ENCODE data around the gene KCNAB2. TPM values are rescaled to one million over a fixed set of nuclear protein-coding genes. Genes with fewer than 3 reads are reported as not detected.

The KCNAB2 gene
- total RNA-seq, 4 donors from 2014 or later = 10.9 to 12.6 (median 11.7) TPM

DNA sequence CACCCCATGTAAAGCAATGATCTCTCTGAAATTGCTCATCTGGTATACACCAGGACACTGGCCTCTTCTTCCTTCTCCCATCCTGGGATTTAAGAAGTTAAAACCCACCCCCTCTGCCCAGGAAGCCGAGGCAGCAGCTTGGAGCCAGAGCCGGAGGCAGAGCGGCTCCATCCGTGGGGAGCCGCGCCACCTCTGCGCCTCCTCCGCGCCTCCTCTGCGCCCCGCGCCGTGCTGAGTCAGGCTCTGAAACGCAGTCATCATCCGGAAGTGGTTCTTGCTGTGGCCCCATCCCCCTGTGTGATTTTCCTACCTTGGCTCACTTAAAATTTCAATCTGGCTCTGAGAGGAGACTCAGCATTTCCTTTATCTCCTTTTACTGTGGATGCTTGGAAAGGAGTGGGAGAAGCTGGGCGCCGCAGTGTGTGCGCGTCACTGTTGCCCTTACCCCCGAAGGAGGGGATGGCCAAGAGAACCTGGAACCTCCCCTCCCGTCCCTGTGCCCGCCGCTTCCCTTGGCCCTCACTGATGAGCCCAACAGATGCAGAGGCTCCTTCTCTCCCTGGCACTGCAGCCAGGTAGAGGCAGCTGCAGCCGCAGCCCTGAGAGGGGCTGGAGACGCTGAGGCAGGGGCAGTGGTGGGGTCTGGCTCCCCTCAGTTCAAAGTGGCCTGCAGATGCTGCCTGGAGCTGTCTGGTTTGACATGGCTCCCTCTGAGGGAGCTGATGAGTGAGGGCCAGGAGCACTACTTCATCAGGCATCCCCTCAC, 38.2 kb upstream of the KCNAB2 start:
- Histone ChIP-seq H3K27ac (no peak overlapping the region), H3K36me3 (no peaks in the 10 kb centered on the region), H3K27me3 (no peaks in the 10 kb centered on the region), H3K4me1 (no peaks in the 10 kb centered on the region), H3K9me3 (no peaks in the 10 kb centered on the region), H3K4me3 (no peak overlapping the region)
- TF ChIP-seq POLR2AphosphoS5 (IDR thresholded peaks at IDR 0.05) (no peak), POLR2A (IDR thresholded peaks at IDR 0.05) (no peak), EP300 (IDR thresholded peaks at IDR 0.05) (no peak)
- TF ChIP-seq, protein P1, sequence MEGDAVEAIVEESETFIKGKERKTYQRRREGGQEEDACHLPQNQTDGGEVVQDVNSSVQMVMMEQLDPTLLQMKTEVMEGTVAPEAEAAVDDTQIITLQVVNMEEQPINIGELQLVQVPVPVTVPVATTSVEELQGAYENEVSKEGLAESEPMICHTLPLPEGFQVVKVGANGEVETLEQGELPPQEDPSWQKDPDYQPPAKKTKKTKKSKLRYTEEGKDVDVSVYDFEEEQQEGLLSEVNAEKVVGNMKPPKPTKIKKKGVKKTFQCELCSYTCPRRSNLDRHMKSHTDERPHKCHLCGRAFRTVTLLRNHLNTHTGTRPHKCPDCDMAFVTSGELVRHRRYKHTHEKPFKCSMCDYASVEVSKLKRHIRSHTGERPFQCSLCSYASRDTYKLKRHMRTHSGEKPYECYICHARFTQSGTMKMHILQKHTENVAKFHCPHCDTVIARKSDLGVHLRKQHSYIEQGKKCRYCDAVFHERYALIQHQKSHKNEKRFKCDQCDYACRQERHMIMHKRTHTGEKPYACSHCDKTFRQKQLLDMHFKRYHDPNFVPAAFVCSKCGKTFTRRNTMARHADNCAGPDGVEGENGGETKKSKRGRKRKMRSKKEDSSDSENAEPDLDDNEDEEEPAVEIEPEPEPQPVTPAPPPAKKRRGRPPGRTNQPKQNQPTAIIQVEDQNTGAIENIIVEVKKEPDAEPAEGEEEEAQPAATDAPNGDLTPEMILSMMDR (IDR thresholded peaks at IDR 0.05) = no peak
- WGBS, 2 donors (ENCODE audit: low coverage in 1 of 2) = 42 to 83% methylated on average over 15 to 19 of the region's 25 CpGs
- no peak for ATAC-seq

DNA sequence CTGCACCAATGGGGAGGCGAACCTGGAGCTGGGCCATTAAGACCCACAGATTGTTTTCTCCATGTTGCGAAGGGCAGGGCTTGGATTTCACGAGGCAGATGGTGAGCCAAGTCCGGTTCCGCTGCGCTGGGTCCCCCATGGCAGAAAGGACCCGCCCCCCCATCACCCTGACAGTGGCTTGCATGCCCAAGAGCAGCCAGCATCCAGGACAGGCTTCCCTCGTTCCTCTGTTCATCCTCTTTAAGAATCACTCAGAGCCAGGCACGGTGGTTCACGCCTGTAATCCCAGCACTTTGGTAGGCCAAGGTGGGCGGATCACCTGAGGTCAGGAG, 37.6 kb upstream of the KCNAB2 start:
- Histone ChIP-seq H3K4me3 (no peak overlapping the region), H3K36me3 (peaks cover 0 to 3% of the 10 kb centered on the region in 2 donors), H3K9me3 (no peaks in the 10 kb centered on the region), H3K27me3 (no peaks in the 10 kb centered on the region), H3K27ac (no peak overlapping the region), H3K4me1 (no peaks in the 10 kb centered on the region)
- TF ChIP-seq, protein P1 (IDR thresholded peaks at IDR 0.05) = no peak
- TF ChIP-seq EP300 (IDR thresholded peaks at IDR 0.05) (no peak), POLR2AphosphoS5 (IDR thresholded peaks at IDR 0.05) (no peak), POLR2A (IDR thresholded peaks at IDR 0.05) (no peak)
- ATAC-seq = no peak
- 90% methylated on average over 2 of the region's 11 CpGs; no CpG with 5 or more reads in 1 of the 2 donors for WGBS, 2 donors (ENCODE audit: low coverage in 1 of 2)

DNA sequence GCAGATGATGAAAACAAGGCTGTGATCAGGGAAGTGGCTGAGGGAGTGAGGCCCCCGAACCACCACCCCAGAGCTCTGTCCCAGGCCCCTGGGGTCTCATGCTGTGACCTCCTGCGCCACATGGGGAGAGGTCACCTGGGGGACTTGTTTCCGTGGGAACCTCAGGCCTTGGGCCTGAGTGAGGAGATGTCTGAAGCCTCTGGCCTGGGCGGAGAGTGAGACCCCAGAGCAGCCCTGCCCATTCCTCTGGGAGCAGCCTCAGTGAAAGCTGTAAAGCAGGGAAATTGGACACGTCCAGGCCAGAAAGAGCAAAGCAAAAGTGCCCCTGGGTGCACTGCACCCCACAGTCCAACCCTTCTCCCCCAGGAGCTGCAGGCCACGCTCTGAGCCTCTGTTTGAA, 37.0 kb upstream of the KCNAB2 start:
- TF ChIP-seq, protein P1 (IDR thresholded peaks at IDR 0.05) = no peak
- no peak for TF ChIP-seq POLR2AphosphoS5 (IDR thresholded peaks at IDR 0.05)
- TF ChIP-seq EP300 (IDR thresholded peaks at IDR 0.05) = no peak
- TF ChIP-seq POLR2A (IDR thresholded peaks at IDR 0.05) = no peak
- Histone ChIP-seq H3K27ac (no peak overlapping the region), H3K4me3 (no peak overlapping the region), H3K4me1 (no peaks in the 10 kb centered on the region), H3K9me3 (no peaks in the 10 kb centered on the region), H3K27me3 (no peaks in the 10 kb centered on the region), H3K36me3 (peaks cover 0 to 5% of the 10 kb centered on the region in 2 donors)
- WGBS, 2 donors (ENCODE audit: low coverage in 1 of 2) = 68 to 85% methylated on average over 2 to 4 of the region's 6 CpGs
- ATAC-seq = no peak

DNA sequence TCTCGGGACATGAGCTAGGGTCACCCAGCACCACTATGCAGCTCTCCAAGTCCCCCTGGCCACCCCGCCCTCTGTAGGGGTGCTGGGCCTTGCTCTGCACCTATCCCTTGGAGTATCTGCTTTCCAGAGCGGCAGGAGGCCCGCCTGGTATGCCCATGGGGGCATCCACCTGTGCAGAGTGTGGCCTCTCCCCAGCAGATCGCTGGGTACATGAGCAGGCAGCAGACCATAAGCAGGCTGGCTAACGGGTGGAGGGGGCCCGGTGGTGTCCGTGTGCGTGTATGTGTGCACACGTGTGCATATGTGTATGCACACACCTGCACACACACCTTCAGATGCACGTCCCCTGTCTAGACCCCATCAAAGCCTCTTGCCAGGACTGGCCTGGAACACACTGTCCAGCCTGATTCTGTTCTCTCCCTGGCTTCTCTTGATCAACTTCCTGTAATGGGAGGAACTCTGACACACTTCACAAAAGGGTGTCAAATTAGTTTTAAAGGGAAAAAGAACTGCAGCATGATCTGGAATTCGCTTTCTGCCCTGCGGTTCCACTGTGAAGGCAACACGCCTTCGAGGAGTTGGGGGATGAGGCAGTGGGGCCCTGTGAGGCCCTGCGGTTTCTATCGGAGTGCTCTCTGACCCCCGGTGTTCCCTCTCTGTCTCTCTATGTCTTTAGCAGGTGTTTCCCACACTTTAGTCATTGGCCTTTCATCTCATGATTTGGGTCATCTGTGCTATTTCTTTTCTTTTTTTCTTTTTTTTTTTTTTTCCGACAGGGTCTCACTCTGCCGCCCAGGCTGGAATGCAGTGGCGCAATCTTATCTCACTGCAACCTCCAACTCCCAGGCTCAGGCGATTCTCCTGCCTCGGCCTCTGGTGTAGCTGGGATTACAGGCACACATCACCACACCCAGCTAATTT, 36.3 kb upstream of the KCNAB2 start:
- Histone ChIP-seq H3K4me3 (no peak overlapping the region), H3K27ac (no peak overlapping the region), H3K27me3 (no peaks in the 10 kb centered on the region), H3K36me3 (peaks cover 0 to 5% of the 10 kb centered on the region in 2 donors), H3K9me3 (no peaks in the 10 kb centered on the region), H3K4me1 (no peaks in the 10 kb centered on the region)
- 88% methylated on average over 10 to 14 of the region's 23 CpGs for WGBS, 2 donors (ENCODE audit: low coverage in 1 of 2)
- TF ChIP-seq POLR2AphosphoS5 (IDR thresholded peaks at IDR 0.05) = no peak
- TF ChIP-seq, protein P1 (IDR thresholded peaks at IDR 0.05) = no peak
- no peak for TF ChIP-seq POLR2A (IDR thresholded peaks at IDR 0.05)
- TF ChIP-seq EP300 (IDR thresholded peaks at IDR 0.05) = no peak
- ATAC-seq = no peak
